Activated CD8-positive, alpha-beta memory T cell treated with anti-CD3 and anti-CD28 coated beads, Interleukin-2, amount 50 U/mL, for 24 hours (primary cell): ENCODE measurements around the gene ATG16L1.

Experiments used
- DNase-seq: peaks from one replicate; pipeline ENCODE4 v3.0.0-alpha.2; 2020; ENCODE audit errors: extremely low read depth

The ATG16L1 gene

DNA sequence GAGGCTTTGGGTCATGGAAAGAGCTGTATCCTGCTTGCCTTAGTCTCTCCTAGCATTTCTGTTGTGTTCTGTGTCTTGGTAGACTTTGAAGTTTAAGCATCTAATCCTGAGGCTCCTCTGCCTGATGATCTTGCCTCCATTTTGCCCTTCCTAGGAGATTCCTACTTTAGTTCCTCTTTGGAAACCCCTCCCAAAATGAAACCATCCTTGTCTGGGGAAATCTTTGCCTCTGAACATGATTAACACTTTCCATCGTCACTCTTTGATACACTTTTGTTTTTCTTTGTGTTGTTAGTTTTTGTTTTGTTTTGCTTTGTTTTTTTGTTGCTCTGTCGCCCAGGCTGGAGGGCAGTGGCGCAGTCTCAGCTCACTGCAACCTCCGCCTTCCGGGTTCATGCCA, 9.2 kb downstream of the ATG16L1 start:
- DNase-seq = no peak

DNA sequence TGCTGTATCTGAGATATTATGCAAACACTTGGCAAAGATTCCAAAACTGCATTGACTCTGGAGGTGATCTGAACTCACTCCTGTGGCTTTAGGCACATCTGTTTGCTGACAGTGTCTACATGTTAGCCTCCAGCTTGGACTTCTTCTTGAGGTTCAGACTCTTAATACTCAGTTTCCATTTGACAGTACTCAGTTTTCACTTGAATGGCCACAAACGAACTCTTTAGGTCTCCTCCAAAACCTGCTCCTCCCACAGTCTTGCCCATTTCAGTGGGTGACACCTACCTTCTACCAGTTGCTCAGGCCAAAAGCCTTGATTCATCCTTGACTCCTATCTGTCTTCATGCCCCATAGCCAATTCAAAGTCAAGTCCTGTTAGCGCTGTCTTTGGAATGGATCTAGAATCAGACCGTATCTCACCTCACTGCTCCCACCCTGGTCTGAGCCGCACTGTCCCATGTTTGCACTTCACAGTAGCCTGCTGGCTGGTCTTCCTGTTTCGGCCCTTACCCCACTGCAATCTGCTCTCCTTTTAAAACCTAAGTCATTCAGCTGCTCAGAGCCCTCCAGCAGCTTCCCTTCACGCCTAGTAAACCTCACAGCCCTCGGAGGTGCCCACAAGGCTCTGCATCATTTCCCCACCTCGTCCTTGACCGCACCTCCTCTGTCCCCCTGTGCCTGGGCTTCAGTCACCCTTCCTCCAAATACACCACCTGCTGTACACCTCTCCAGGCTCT, 10.5 kb downstream of the ATG16L1 start:
- DNase-seq = no peak

DNA sequence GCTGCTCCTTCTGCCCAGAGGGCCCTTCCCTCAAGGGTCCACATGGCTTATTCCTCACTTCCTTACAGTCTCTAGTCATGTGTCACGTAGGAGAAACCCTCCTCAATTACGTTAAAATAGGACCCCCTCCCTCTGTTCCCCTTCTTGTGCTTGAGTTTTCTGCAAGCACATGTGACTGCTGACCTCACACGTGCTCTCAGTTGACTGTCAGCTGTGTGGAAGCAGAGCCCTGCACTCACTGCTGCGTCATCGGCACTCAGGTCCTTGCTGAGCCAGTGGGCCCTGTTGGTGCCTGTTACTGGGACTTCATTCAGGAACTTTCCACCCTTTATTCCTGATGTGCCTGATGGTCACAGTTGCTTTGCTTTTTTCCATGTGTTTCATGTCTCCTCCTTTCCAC, 11.1 kb downstream of the ATG16L1 start:
- DNase-seq = no peak

DNA sequence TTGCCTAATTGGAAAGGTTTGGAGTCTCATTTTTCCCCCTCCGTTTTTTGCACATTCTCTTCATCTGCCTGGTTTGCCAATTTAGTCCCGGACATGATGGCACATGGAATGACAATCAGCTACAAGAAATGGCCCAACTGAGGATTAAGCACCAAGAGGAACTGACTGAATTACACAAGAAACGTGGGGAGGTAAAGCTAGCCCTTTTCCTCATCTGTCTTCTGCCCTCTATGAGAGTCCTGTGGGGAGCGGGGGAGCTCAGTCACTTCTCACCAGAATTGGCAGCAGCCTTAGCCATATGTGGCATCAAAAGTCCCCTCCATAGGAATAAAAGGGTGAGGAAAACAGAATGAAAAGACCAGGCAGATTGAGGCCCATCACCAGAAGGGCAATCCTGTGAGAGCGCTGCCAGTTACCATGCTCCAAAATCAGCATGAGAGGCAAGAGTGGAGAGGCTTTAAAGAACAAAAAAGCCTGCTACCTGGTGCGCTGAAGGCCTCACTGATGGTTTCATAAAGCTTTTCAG, 11.6 kb downstream of the ATG16L1 start:
- DNase-seq = no peak

DNA sequence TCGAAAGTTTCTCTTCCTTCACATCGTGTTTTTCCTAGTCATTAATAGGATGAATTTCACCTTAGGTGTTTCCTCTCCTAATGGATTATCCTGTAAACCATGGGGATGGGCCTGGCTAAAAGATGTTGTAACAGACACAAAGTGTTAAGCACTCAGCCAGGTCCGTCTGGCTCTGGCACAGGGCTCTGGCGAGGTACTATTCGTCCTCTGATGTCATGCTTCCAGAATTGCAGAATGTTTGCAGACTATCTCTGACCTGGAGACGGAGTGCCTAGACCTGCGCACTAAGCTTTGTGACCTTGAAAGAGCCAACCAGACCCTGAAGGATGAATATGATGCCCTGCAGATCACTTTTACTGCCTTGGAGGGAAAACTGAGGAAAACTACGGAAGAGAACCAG, 13.2 kb downstream of the ATG16L1 start:
- no peak for DNase-seq

DNA sequence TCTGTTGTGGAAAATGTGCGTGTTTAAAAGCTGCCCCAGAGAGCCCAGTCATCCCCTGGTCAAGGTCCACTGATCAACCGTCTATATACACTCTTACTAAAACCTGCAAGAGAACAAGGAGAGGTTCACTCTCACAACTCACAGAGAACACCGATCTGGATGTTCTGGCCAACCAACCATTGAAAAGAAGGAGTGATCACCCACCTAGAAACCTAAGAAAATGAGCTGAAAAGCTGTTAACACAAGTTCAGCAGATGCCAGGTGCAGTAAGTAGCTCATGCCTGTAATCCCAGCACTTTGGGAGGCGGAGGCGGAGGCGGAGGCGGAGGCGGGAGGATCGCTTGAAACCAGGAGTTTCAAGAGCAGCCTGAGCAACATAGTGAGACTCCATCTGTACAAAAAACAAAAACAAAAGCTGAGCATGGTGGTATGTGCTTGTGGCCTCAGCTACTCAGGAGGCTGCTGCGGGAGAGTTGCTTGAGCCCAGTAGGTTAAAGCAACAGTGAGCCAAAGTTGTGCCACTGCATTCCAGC, 14.5 kb downstream of the ATG16L1 start:
- DNase-seq = no peak

DNA sequence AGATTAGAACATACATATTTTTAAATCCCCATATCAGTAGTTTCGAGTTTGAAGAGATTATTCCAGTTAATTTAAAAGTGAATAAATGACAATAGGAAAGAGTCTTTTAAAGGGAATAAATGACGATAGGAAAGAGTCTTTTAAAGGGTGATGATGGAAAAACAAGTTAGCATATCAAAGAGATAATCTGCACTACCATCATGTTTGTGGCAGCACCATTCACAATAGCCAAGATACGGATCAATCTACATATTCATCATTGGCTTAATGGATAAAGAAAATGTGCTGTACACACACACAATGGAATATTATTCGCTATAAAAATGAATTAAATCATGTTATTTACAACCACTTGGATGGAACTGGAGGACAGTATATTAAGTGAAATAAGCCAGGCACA, 15.0 kb downstream of the ATG16L1 start:
- DNase-seq = no peak

DNA sequence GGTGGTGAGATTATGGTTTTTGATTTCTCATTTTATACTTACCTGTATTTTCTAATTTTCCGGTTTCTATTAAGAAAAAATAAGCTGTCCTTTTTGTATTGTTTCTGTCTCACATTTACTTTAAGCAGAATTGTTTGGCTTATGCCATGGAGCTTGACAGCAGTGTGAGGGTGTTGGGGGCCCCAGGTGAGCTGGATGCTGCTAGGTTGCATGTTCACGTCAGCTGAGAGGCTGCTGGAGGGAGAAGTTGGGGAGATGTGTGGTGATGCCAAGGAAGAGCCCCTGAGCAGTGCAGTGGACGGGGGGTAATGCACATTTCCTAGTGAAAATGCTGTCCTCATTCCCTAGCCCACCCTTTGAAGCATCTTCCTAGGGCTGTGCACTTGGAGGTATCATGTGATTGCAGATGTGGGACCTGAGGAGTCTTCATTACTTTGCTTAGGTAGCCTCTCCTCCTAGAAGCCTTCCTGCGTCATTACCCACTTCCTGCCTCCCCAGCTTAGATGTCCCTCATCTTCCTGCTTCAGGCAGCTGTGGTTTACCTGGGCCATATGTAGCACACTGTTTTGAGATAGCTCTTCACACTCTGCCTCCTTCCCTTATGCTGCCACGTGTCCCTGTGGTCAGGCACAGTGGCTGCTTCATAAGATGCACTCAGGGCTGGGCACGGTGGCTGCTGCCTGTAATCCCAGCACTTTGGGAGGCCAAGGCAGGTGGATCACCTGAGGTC, 16.2 kb downstream of the ATG16L1 start:
- peak; percentile 51 for DNase-seq

DNA sequence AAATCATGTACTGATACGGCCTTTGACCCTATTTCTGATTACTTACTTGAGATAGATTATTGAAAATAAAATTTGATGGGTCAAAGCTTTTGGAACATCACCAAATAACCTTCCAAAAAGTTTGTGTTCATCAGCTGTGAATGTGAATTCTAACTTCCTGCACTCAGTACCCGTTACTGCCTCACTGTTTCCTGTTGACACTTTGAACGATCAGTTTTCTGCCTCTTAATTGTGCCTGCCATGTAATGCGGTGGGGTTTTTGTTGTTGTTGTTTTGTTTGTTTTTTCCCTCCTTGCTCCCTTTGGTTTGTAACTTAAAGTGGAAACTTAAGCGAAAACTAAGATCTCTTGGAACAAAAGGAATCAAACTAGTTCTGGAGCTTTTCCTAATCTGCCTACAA, 18.9 kb downstream of the ATG16L1 start:
- DNase-seq = no peak

DNA sequence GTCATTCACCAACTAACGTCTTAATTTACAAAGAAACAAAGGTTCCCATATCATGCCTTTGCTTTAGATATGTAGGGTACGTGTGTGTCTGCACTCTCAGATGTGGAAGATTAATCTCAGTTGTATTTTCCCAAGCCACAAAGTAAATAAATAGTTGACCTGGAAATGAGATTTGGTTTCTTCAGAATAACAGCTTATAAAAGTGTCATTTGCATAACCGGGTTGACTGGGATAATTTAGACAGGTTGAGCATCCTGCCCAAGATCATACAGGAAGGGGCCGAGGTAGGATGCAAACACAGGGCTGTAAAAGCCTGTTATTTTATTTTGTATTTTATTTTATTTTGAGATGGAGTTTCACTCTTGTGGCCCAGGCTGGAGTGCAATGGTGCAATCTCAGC, 19.5 kb downstream of the ATG16L1 start:
- no peak for DNase-seq

DNA sequence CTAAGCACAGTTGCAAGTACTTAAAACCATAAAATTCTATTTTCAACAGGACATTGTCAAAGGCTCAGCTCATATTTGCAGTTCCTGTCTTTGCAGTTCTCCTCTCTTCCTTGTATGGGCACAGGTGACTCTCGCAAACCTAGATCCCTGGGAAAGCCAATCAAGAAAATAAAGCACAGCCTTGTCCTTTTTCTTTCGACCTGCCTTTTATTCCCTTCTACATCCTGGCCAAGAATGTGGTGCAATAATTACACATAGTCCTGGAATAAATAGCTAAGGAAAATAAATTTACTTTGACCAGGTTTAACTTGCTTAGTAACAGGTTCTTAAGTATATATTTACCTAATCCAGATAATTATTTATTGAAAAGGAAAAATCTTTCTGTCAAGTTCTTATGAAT, 20.2 kb downstream of the ATG16L1 start:
- DNase-seq = no peak

DNA sequence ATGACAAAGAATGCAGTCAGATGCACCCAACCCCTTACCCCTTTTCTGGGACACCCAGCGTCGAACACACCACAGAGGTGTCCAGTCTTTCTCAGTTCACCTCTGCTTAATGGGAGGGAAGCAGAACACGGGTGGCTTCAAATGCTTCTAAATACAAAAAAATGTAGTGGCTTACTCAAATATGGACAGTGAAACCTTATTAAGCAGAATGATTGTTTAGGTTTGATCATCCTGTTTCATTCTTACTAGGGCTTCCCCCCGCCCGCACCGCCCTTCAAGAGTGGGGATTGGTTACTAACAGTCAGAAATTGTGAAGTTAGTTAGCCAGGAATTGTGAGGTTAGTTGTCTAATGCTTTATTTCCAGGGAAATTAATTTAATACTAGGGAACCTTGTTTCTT, 21.6 kb downstream of the ATG16L1 start:
- DNase-seq = no peak

DNA sequence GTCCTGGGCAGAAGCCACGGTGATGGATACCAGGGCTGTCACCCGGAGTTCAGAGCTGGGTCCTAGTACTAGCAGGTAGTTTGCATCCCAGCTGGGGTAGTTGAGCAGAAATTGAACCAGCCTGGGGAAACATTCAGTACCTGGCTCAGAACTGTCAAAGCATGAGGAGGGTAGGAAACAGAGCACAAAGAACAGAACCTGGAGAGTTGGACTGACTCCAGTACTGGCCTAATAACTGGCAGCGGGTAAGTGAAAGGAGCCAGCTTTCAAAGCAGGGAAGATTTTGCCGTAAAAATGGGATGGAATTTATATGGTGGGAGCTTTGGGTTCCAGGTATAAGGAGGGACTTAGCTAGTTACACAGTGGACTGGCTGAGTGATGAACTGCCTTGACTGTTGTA, 23.8 kb downstream of the ATG16L1 start:
- no peak for DNase-seq

DNA sequence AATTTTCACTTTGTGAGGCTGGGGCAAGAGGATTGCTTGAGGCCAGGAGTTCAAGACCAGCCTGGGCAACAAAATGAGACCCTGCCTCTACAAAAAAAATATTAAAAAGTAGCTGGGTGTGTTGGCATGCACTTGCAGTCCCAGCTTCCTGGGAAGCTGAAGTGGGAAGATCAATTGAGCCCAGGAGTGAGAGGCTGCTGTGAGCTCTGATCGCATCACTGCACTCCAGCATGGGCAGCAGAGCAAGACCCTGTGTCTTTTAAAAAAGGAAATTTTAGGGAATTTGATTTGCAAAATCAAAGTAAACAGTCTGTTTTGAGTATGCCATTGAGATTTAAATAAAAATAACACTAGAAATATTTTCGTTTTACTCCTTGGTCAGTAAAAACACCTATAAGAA, 27.4 kb downstream of the ATG16L1 start:
- no peak for DNase-seq

DNA sequence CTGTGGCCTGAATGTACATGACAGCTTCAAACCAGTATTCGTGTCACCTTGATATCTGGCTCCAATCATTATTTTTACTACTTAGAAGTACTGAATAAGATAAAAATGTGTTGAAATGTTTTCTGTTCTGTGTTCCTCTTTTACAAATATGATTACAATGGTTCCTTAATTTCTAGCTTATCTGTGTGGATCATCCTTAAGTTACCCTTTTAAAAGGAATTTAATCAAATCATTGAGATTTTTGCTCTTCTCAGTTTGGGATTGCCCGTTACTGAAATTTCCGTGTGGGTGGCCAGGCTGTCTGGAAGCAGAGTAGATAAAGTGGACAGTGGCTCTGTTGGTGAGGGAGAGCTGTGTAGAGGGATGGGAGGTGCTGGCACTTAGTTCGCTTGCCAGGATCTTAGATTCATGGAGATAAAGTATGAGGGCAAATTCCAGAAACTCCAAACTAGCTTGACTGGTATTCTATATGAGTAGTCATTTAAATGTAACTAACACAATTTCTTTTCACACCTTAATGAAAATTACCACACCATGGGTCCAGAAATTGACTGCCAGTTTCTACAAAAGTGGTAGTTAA, 28.7 kb downstream of the ATG16L1 start:
- no peak for DNase-seq

DNA sequence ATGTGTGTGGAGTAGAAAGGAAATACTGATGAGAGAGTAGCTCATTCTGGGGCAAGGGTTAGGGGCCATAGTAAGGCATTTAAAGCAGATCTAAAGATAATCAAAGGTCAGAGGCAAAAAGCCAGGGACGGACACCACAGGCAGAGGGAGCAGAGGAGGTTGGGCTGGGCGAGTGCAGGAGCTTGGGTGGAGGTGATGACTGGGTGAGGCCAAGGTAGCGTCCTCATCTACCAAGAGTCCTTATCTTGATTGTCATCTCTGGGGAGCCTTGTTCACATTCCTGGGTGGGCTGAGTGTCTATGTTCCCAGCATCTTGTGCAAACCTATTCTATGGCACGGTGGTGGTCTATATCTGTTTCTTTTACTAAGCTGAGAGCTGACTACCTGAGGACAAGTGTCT, 30.1 kb downstream of the ATG16L1 start:
- DNase-seq = no peak

DNA sequence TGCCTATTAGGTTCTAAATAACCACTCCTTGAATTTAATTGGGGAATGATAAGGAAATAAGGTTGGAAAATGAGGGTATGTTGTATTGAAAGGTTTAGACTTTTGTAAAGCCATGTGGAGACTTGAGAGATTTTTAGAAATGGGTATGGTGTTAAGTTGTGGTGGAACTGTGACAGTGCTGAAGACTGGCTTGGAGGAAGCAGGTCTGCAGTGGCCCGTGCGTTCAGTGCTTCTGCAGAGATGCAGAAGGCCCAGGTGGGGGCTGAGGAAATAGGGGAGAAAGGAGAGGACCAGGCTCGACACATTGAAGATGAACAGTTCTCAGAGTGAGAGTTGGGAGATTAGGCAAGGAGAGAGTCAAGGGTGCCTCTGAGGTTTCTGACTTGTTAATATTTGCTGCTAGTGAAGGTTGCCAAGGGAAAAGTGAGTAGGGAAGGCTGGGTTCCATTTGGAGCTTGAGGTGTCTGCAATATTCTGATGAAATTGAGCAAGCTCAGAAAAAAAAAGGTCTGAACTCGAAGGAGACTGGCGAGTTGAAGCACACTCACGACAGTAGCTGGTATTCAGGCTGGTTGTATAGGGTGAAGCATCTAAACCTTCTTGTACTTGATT, 30.6 kb downstream of the ATG16L1 start:
- no peak for DNase-seq

DNA sequence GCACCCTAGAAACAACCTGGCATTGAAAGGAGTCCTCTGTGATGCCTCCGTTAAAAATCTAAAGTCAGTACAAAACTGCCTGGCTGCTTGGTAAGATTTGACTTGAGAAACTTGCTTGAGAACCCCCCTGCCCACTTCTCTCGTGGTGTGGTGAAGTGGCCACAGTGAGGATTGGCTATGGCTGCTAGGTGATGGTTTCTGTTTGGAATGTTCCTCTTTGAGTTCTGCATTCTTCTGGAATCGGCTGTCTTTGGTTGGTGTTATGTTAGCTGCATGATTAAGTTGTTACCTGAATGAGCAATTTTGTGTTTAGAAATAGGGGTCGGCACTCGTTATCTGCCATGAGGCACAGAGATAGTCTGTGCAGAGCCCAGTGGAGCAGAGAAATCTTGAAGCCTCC, 34.4 kb downstream of the ATG16L1 start:
- no peak for DNase-seq

DNA sequence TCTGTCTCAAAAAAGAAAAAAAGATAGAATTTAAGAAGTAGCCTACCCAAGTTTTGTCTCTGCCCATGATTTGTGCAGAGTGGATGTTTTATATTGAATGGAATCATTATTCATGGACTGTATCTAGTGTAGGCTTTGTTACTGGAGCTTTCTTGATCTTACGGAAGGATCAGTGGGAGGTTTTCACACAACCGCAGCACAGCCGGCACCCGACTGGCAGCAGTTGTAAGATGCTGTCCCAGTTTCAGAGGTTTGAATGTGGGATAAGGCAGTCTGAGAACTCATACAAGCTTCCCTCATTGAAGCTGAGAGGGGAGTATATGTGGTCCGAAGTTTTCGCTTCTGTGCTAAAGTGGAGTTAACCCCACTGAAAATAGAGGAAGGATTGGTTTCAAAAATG, 36.4 kb downstream of the ATG16L1 start:
- no peak for DNase-seq

DNA sequence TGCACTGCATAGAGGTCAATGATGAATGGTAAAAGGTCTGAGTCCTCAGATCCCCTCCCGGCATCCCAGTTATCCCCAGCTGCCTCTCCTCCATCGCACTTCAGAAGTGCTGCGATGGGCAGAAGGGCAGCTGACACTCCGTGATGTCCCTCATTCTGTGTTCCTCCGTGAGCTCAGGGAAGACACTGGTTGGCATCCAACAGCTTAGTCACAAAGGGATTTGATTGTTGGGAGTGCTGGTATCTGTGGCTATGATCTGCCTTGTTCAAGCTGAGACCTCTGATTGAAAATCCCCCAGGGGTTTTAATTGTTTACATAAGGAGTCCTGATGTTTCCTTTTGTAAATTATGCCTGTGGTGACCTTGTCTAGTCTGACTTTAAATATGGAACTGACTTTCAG, 37.2 kb downstream of the ATG16L1 start:
- no peak for DNase-seq

DNA sequence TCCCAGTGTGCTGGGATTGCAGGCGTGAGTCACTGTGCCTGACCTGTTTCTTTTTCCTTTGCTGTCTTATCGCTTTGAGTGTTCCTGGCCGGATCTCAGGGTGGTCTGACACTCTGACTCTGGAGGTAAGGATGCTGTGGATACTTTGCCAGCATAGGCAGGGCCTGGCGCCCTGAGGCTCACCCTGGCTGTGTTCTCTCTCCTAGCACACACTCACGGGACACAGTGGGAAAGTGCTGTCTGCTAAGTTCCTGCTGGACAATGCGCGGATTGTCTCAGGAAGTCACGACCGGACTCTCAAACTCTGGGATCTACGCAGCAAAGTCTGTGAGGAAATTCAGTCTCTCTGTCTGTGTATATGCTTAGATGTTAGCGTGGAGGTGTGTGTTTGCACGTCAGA, 38.2 kb downstream of the ATG16L1 start:
- no peak for DNase-seq
